ENCODE measurements around the gene SELENOF.
A peak's percentile ranks its signal among the peaks of the same experiment; 100 is the strongest.
"Not testable (repeated sequence)": the region's sequence is repeated elsewhere in the genome, so short reads cannot be mapped to it uniquely, and the experiment has no call there.

Gene SELENOF

DNA sequence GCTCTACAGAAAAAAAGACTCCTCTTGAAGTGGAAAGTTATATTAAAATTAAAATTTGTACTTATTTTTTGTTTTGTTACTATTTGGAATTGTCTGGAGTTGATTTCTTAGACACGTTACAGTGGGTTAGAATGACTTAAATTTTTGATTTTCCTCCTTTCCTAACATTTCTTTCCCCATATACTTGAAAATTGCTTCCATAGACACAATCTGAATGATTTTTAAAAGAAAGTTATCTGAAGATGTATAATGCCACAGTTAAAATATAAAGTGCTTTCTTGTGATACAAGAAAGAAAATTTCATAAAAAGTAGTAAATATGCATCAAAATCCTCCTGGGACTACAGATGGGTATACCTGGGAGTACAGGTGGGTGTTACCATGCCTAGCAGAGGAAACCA, 2.8 kb upstream of the SELENOF start:
- no peak for DNase-seq (ENCODE audit: low read depth, low spot score)

- no peak for DNase-seq (ENCODE audit: low read depth, low spot score)
Measured at GRCh38 chr1:86915737-86916235, 1.9 kb upstream of the SELENOF start.

GRCh38 chr1:86914998-86915736, 1.2 kb upstream of the SELENOF start:
- DNase-seq (ENCODE audit: low read depth, low spot score) = peak; percentile 4

DNA sequence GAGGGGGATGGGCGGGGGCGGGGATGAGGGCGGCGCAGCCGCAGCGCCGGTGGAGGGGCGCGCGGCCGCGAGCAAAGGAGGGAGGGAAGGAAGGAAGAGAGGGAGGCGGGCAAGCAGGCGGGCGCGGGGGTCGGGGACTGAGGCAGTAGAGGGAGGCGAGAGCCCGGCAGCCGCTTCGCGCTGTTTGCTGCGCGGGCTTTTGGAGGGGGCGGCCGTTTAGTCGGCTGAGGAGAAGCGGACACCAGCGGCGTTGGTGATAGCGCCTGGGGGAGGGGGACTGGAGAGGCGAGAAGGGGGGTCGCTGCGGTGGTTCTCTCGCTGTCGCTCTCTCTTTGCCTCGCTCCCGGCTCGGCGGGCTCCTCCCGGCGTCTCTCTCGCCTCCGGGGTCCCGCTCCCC, 673 bp upstream of the SELENOF start, which contains the start of gene HS2ST1:
Gene HS2ST1, plus strand, starts transcription at position 35 of the 397 bp plus-strand sequence.
- no peak for DNase-seq (ENCODE audit: low read depth, low spot score)

- DNase-seq (ENCODE audit: low read depth, low spot score) = no peak
Measured at GRCh38 chr1:86913399-86913895, 479 bp downstream of the SELENOF start.

GRCh38 chr1:86912281-86912900, 1.5 kb downstream of the SELENOF start:
- DNase-seq (ENCODE audit: low read depth, low spot score) = no peak

DNA sequence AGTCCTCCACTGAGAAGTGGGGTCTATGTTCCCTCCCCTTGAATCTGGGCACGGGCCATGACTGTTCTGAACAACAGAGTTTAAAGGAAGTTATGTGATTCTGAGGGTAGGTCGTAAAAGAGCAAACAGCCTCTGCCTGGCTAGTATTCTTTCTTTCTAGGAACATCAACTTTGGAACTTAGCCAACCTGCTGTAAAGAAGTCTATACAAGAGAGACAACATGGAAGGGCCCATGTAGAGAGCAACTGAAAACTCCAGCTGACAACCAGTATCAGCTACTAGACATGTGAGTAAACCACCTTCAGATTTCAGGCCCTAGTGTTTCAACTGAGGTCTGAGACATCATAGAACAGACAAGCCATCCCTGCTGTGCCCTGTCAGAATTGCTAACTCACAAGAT, 7.5 kb downstream of the SELENOF start:
- DNase-seq (ENCODE audit: low read depth, low spot score) = no peak

GRCh38 chr1:86905875-86906274, 8.1 kb downstream of the SELENOF start:
- DNase-seq (ENCODE audit: low read depth, low spot score) = no peak

DNA sequence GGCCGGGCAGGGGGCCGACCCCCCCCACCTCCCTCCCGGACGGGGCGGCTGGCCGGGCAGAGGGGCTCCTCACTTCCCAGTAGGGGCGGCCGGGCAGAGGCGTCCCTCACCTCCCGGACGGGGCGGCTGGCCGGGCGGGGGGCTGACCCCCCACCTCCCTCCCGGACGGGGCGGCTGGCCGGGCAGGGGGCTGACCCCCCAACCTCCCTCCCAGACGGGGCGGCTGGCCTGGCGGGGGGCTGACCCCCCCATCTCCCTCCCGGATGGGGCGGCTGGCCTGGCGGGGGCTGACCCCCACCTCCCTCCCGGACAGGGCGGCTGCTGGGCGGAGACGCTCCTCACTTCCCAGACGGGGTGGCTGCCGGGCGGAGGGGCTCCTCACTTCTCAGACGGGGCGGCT, 14.5 kb downstream of the SELENOF start:
- DNase-seq (ENCODE audit: low read depth, low spot score) = not testable (repeated sequence)

- DNase-seq (ENCODE audit: low read depth, low spot score) = no peak
Measured at GRCh38 chr1:86888327-86888726, 25.6 kb downstream of the SELENOF start.

GRCh38 chr1:86887479-86888162, 26.3 kb downstream of the SELENOF start:
- no peak for DNase-seq (ENCODE audit: low read depth, low spot score)

GRCh38 chr1:86875722-86876121, 38.2 kb downstream of the SELENOF start:
- DNase-seq (ENCODE audit: low read depth, low spot score) = no peak

DNA sequence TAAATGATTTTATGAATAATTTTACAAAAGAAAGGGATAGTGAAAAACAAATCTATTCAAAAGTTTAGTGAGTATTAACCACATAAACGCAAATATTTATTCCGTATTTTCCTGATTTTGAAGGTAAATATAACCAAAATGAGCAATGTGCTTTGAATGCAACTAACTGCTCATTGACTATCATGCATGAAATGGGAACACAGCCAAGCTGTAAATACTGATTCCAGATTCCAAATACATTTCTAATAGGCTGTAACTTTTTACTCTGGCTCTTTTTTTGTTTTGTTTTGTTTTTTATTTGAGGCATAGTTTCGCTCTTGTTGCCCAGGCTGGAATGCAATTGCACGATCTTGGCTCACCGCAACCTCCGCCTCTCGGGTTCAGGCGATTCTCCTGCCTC, 41.8 kb downstream of the SELENOF start:
- no peak for DNase-seq (ENCODE audit: low read depth, low spot score)

DNA sequence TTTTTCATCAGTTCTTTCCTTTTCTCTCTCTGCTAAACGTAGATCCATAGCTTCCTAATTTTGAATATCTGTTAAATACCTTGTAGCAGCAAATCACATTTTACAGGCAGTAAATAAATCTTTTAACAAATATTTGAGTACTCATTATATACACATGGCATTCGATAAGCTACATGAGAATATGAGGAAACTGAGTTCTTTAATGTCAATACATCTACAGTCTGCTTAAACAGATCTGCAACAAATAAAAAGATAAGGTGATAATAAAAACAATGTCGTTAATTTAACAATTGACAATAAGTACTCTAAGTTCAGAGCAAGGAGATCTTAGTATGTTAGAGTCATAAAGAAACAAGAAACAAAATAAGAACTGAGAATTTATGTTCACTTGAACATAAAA, 42.9 kb downstream of the SELENOF start:
- no peak for DNase-seq (ENCODE audit: low read depth, low spot score)

GRCh38 chr1:86868477-86868876, 45.4 kb downstream of the SELENOF start:
- DNase-seq (ENCODE audit: low read depth, low spot score) = no peak

GRCh38 chr1:86867278-86867677, 46.6 kb downstream of the SELENOF start:
- DNase-seq (ENCODE audit: low read depth, low spot score) = not testable (repeated sequence)

- DNase-seq (ENCODE audit: low read depth, low spot score) = no peak
Measured at GRCh38 chr1:86866665-86867064, 47.3 kb downstream of the SELENOF start.

GRCh38 chr1:86865973-86866637, 47.8 kb downstream of the SELENOF start:
- no peak for DNase-seq (ENCODE audit: low read depth, low spot score)

GRCh38 chr1:86862920-86863319, 51.0 kb downstream of the SELENOF start:
- no peak for DNase-seq (ENCODE audit: low read depth, low spot score)

DNA sequence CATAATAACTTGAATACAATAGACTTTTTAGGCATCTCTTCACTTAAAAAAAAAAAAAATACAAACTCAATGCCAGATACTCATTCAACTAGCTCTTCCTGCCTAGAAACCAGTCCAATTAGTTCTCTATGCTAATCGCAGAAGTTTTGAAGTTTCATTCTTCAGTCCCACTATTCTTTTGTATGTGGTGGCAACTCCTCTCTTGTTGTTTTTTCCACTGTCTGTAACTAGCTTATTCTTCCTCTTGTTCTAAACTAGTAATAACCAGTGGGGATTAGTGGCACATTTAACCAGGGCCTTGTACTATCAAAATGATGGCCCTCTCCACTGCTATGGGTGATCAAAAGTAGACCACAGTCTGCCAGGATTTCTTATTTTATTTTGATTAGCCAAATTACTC, 52.5 kb downstream of the SELENOF start:
- no peak for DNase-seq (ENCODE audit: low read depth, low spot score)

- no peak for DNase-seq (ENCODE audit: low read depth, low spot score)
Measured at GRCh38 chr1:86860424-86860823, 53.5 kb downstream of the SELENOF start.

DNA sequence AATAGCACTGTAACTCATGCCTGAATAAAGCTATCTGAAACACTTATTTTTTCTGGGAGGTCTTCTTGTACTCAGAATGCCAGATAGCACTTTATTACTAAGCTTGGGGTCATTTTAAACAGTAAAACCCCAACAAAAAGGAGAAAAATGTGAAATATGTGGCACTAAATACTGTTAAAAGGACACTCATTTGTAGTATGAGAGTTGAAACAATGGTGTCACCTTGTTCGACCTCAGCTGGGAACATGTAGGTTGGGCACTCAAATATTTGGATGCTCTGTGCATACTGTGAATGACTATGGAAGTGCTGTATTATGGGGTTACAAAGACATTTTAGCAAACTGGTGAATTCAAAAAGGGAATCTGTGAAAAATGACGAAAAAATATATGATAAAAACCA, 53.9 kb downstream of the SELENOF start:
- no peak for DNase-seq (ENCODE audit: low read depth, low spot score)

Data from activated naive CD8-positive, alpha-beta T cell treated with anti-CD3 and anti-CD28 coated beads, Interleukin-2, amount 50 U/mL, for 16 hours (primary cell).